Epithelial cell of esophagus (primary cell): ENCODE measurements around the gene VDR.
A peak's percentile ranks its signal among the peaks of the same experiment; 100 is the strongest.

Source experiments
- DNase-seq: peaks from one replicate; pipeline ENCODE4 v3.0.0; 2010; ENCODE audit warnings: low read depth
- H3K4me3 ChIP-seq: 2 replicates; pipeline ENCODE4 v1.5.1; 2011; ENCODE audit warnings: mild to moderate bottlenecking, low read length, control low read depth
- CTCF ChIP-seq: IDR thresholded peaks from 2 replicates; pipeline ENCODE4 v1.5.1; 2011; ENCODE audit warnings: low read depth, mild to moderate bottlenecking, low read length, control low read depth, inconsistent platforms; ENCODE audit not compliant: insufficient read depth; ENCODE audit errors: missing control alignments

Gene VDR

GRCh38 chr12:47941475-47941780 lies 36.6 kb upstream of the VDR start:
- no peak overlapping the region for H3K4me3 ChIP-seq
- DNase-seq = no peak

GRCh38 chr12:47940773-47941474 lies 36.1 kb upstream of the VDR start:
- no peak overlapping the region for H3K4me3 ChIP-seq

More at GRCh38 chr12:47941475-47941780, 36.6 kb upstream of the VDR start:
- no peak for TF ChIP-seq CTCF

GRCh38 chr12:47939009-47939601 lies 34.3 kb upstream of the VDR start:
- DNase-seq = no peak
- no peak for TF ChIP-seq CTCF
- no peak overlapping the region for H3K4me3 ChIP-seq

More at GRCh38 chr12:47940773-47941474, 36.1 kb upstream of the VDR start:
- no peak for DNase-seq
- no peak for TF ChIP-seq CTCF

GRCh38 chr12:47938594-47938993 lies 33.8 kb upstream of the VDR start:
- TF ChIP-seq CTCF = no peak
- no peak overlapping the region for H3K4me3 ChIP-seq
- no peak for DNase-seq

- peak; percentile 52 for DNase-seq
- H3K4me3 ChIP-seq = no peak overlapping the region
These were observed 33.3 kb upstream of the VDR start for GRCh38 chr12:47938093-47938492.

GRCh38 chr12:47935184-47935583 lies 30.4 kb upstream of the VDR start:
- no peak for DNase-seq
- H3K4me3 ChIP-seq = no peak overlapping the region
- TF ChIP-seq CTCF = no peak

More at GRCh38 chr12:47938093-47938492, 33.3 kb upstream of the VDR start:
- TF ChIP-seq CTCF = no peak

- no peak for TF ChIP-seq CTCF
- no peak for DNase-seq
- H3K4me3 ChIP-seq = no peak overlapping the region
These were observed 26.4 kb upstream of the VDR start for GRCh38 chr12:47931187-47931586.
